ENCODE data around the gene CHD5.

The CHD5 gene

DNA sequence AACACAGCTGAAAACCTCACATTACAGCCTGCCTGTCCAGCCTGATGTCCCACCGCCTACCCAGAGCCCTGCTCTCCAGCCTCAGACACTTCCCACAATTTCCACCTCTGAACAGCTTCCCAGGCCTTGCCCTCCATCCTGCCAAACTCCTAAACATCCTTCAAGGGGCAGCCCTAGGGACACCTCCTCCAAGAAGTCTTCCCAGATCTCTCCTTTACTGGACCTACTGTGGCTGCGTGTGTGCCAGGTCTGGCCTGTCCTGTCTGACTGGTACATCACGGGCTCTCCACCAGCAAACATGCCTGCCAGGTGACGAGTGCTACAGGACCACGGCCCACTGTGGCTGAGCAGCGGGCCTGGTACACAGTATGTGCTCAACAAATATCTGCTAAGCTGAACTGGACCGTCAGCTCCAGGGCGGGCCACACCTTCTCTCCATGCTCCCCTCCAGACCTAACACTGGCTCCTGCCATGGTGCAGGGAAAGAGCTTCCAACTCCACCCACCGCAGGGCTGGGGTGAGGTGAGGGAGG lies 28.8 kb downstream of the CHD5 start:
- no peak for DNase-seq

DNA sequence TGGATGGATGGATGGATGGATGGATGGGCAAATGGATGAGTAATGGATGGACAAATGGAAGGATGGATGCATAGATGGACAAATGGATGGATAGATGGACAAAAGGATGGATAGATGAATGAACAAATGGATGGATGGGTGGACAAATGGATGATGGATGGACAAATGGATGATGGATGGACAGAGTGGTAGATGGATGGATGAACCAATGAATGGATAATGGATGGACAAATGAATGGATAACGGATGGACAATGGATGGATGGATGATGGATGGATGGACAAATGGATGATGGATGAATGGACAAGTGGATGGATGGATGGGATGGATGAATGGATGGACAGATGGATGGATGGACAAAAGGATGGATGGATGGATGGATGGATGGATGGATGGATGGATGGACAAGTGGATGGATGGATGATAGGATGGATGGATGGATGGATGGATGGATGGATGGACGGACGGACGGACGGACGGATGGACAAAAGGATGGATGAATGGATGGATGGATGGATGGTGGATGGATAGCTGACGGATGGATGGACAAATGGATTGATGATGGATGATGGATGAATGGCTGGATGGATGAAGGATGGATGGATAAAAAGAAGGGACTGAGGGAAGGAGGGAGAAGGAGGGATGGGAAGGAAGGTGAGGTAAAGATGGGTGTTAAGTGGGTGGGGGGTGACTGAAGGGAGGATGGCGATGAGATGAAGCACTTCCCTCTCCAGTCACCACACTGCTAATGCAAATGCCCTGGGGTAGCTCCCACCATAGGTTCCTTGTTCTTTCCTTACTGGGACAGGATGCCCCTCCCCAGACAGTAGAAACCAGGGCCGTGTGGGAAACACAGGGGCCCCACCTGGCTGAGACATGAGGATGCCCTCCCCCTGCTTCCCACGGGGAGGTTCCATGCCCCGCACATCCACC lies 29.8 kb downstream of the CHD5 start:
- DNase-seq = no peak

DNA sequence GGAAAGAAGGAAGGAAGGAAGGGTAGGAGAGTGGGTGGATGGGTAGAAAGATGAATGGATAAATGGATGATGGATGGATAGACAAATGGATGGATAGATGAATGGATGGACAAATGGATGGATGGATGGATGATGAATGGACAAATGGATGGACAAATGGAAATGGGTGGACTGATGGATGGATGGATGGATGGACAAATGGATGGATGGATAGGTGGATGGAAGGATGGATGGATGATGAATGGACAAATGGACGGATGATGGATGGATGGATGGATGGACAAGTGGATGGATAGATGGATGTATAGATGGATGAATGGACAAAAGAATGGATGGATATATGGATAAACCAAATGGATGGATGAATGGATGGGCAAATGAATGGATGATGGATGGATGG lies 30.5 kb downstream of the CHD5 start:
- DNase-seq = no peak

DNA sequence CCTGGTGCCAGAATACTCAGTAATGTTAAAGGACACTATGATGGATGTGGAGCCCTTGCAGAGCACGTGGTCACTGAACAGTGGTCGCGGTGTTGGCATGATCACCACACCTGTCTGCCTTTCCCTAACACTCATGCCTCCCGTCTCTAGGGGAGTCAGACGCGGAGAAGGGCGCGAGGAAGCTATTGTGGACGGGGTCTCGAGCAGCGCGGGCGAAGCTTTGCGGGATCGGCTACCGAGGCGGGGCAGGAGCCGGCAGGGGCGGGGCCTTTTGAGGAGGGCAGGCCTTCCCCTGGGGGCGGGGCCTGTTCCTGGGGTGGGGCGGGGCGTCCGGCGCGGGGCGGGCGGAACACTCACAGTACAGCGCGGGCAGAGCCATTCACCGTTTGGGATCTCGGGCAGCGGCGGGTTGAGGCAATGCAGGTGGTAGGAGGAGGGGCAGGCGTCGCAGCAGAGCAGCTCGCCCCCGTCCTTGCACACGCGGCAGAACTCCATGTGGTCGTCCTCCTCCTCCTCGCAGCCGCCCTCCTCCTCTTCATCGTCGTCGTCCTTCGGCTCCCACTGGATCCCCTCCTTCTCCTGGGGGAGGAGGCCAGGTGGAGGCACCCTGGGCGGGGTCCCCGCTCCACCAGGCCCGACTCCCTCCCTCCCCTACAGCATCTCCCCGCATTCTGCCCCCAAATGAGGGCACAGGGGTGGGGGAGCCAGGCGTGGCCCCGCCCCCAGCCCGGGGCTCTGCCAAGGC lies 31.5 kb downstream of the CHD5 start:
- no peak for DNase-seq

DNA sequence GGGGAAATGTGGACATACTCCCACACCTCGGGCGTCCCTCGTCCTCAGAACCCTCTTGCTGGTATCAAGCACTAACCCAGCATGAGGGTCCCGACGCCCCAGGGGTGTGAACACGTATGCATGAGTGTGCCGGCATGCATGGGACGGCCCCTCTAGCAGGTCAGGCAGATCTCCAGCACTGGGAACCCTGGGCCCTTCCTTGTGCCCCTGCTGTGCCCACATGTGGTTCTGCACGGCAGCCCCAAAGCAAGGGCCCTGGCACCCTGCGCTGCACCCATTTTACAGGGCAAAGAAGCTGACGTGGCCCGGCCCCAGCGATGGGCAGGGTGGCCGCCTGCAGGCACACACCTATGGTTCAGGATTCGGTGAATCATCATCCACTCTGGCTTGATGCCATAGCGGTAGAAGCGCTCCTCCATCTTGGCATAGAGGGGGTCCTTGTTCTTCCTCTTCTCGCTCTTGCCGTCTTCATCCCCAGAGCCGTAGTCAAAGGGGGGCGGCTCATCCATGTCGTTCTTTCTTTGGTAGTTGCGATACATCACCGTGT lies 34.2 kb downstream of the CHD5 start:
- no peak for DNase-seq

DNA sequence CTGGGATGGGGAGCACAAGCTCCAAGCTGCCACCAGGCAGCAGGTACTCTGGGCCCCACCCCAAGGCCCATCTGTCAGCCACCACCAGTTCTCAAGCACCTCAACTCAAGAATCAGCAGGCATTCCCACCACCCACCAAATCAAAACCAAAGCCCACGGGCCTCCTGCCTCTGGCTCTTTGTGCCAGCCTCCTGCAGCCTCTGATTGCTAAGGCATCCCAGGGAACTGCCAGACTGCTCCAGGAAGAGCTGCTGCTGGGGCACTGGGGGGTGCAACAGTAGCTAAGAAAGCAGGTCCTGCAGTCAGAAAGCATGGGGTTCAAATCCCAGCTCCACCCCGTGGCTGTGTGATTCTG lies 34.7 kb downstream of the CHD5 start:
- no peak for DNase-seq

DNA sequence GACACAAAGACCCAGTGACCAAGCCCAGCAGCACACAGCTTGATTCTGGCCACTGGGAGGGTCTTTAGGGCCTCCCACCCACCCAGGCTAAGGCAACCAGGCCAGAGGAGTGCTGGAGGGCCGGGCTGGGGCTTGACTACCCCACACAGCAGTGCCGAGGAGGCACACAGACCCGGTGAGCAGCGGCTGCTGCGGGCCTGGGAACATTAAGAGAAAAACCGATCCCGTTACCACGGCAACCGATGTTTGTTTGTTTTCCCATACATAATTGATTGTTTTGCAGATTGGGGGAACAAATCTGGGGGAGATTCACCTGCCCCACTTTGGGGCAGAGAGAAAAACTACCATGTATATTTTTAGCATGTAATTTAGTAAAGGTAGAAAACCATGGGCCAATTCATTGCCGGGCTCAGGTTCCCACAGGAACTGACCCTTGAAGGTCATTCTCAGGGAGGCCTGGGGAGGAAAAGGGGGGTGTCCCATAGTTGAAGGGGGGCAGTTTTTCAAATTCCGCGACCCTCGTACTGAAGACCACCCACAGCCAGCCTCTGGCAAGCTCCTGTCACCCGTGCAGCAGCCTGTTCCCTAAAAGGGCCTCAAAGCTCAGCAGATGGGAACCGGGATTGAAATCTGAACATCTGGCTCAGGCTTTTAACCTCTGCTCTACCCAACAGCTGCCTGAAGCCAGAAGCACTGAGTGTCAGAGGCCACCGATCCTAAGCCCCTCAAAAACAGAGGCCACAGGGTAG lies 35.3 kb downstream of the CHD5 start:
- no peak for DNase-seq

DNA sequence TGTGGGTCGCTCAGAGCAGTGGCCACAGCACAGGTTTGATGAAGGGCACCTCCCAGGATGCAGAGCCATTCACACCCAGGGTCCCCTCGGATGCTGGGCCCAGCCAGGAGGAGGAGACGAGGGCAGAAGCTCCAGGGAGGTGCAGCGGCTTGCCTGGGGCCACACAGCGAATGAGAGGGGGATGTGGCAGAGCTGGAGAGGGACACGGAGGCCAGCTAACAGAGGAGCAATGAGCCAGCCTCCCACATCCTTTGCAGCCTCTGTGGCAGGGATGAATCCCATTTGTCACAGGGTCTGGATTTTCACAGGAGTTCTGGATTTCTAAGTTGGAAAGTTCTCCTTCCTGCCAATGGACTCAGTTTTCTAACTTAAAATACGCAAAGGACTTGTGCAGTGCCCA lies 35.9 kb downstream of the CHD5 start:
- no peak for DNase-seq

DNA sequence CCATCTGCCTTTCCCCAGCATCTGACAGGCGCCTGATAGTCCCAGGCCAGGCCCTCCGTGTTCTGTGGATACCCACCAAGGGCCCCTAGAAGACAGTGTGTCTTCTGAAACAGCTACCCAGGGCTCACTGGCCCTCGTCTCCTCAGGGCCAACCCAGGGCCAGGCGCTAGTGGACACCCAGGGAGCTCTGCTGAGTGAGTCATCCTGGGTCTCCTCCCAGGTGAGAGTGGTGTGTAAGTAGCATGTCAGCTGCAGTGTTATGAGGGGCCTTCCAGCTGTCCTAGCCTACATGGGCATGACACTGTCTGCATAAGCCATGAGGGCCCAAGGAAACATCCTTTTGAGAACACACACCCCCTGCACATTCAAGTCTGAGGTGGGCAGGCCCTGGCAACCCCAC lies 36.7 kb downstream of the CHD5 start:
- no peak for DNase-seq

DNA sequence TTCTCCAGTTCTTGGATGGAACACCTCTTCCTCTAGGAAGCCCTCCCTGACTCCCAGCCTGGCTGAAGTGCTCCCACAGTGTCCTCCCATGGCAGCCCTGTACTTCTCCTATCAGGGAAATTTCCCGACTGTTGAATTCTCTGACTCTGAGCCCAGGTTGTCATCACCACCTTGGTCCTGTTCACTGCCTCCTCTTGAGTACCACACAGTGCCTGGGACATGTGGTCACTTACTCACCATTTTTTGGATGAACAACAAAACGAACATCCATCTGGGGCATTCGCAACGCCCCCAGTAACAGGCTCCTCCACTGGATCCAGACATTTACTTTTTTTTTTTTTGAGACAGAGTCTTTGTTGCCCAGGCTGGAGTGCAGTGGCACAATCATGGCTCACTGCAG lies 37.4 kb downstream of the CHD5 start:
- no peak for DNase-seq

DNA sequence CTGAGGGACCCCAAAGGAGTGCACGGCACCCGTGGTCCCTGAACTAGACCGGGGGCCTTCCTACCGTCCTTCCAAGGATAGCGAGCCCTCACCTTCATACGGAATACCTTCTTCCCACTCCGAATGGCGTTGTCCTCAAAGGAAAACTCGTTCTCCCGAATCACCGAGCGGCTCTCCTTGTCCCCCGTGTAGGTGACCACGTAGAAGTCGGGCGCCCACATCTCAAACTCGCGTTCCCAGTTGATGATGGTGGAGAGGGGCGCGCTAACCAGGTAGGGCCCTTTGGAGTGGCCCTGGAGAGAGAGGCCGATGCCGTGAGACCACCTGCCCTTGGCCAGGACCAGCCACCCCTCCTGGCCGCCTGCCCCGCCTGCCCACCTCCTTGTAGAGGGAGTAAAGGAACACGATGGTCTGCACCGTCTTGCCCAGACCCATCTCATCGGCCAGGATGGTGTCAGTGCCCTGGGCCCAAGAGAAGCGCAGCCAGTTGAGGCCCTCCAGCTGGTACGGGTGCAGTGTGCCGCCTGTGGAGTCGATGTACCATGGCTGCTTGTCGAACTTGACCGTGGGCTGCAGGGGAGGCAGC lies 38.0 kb downstream of the CHD5 start:
- no peak for DNase-seq

DNA sequence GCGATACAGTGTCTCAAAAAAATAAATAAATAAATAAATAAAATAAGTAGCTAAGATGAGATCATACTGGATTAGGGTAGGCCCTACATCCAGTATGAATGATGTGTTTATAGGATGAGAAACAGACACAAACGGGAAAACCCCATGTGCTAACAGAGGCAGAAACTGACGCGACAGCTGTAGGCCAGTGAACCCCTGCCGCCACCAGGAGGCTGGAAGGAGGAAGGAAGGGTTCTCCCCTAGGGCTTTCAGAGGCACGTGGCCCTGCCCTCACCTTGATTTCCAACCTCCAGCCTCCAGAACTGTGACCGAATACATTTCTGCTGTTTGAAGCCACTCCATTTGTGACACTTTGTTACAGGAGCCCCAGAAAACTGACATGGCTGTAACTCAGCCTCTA lies 38.5 kb downstream of the CHD5 start:
- DNase-seq = no peak

DNA sequence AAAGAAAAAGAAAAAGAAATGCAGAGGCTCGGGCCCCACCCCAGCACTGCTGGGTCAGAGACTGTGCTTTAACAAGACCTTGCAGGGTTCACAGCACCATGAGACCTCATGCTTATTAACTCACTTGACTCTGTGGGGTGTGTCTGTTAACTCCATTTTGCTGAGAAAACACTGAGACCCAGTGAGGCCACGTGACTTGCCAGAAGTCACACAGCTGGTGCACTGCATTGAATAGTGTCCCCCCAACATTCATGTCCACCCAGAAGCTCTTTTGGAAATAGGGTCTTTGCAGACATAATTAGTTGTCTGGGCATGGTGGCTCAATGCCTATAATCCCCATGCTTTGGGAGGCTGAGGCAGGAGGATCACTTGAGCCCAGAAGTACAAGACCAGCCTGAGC lies 39.7 kb downstream of the CHD5 start:
- no peak for DNase-seq

DNA sequence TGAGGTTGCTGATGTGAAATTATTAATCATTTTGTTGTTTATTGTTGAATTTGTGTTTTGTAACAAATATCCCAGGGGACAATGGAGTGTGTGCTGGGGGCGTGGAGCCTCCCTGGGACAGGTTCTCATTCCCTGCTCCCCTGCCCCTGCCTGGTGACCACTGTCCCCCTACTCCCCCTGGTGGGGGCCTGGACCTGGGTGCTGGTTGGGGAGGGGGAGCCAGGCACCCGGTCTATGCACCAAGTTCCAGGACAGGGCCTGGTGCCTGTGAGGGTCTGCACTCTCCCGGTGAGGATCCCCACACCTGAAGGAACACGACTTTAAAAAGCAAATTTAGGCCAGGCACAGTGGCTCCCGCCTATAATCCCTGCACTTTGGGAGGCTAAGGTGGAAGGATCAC lies 42.4 kb downstream of the CHD5 start:
- no peak for DNase-seq

DNA sequence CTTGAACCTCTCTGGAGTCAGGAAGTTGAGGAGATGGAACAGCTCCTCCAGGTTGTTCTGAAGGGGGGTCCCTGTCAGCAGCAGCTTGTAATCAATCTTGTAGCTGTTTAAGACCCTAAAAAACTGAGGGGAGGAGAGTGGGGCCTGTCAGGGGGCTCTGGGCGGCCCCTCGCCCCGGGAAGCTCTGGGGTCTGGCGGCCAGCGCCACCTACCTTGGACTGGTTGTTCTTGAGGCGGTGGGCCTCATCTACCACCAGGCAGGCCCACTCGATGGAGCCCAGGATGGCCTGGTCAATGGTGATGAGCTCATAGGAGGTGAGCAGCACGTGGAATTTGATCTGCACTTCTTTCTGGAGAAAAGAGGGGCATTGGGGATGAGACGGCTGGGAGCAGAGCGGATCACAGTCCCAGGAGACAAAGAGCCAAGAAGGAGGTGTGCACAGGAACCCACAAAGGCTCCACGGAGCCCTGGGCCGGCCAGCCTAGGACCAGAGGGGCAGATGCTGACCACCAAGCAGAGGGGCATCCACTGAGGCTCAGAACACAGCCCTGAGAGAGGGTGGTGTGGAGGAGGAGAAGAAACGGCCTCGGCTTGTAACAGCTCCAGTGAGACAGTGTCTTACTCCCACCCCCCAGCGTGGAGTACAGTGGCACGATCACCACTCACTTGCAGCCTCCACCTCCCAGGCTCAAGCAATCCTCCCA lies 43.5 kb downstream of the CHD5 start:
- no peak for DNase-seq

DNA sequence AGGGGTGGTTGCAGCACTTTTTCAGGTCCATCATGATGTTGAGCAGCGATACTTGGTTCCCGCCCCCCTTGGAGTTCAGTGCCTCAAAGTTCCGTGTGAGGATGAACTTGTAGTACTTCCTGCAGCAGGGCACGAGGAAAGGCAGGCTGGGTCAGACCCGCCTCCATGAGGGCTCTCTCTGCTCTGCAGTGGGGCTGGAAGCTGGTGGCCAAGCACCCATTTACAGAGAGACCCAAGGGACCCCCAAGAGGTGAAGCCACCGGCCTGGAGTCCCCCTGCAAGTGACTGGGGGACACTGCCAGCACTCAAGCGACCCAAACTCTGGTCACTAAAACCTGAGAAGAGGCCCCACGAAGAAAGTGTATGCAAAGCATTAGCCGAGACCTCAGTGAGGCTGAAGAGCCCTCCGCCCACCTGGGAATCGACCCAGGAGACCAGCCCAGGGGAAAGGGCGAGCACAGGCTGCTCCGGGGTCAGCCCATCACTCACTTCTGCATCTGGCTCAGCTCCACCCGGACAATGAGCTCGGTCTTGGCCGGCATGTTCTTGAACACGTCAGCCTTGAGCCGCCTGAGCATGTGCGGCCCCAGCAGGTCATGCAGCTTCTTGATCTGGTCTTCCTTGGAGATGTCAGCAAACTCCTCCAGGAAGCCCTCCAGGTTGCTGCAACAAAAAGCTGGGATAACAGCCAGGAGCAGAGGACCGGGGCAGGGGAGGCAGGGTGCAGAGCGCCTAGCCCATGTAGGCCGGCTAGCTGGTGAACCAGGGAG lies 45.2 kb downstream of the CHD5 start:
- DNase-seq = no peak

DNA sequence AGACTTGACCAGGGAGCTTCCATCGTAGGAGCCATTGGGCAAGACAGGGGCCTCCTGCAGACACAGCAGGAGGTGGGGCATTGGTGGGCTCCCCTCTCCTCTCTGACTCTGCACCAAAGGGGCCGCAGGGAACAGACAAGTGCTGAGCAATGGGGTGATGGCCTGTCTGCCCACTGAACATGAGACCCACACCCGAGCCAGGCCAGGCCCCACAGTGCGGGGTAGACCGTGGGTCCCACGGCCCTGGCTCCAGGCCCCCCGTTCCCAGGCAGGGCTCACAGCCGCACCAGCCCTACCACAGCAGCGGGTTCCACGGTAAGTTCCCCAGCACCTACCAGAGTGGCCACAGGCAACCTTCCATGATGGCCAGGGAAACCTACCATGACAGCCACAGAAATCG lies 45.9 kb downstream of the CHD5 start:
- no peak for DNase-seq

DNA sequence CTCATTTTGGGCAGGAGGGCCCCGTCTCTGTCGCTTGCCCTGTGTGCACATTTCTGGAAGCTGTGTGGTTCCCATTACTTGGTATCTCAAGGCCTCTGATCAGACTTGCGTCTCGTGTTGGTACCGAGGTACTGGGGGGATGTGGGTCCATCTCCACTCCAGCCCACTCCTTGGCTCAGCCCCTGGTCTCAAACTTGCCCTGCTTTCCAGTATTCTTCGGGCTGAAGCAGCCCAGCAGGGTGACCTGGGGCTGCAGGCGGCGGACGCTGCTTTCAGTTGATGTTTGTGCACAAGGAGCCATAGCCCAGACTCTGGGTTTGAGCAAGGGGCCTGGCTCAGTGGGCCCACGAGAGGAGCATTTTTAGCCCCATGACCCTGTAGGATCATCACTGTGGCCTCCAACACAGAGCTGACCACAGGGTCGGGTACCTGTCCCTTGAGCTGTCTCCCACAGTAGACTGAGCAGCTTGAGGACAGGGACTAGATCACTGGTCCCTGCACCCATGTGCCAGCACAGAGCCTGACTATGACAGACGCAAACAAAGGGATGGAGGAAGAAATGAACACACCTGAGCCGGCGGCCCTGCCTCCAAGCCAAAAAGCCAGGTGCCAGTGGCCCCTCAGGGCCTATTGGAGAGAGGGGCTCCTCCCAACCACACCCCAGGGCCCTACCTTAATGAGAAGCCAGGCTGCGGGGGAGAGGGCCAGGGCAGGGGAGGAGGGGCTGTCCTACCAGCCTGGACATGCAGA lies 46.8 kb downstream of the CHD5 start:
- DNase-seq = no peak

DNA sequence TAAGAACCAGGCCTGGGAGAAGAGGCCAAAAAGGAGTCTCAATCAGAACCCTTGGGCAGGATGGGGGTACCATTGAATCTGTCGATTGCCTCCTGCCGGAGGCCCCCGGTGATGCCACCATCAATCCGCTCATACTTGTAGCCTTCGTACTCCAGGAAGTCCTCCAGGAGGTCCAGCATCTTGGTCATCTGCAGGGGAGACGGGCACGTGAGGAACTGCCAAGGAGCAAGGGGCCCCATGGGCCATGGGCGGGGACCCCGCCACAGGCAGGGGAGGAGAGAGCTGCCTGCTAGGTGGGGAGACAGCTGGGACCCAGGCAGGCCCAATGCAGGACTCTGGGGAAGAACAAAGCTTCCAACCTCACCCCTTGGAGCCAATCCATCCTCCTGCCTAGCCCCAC lies 48.6 kb downstream of the CHD5 start:
- DNase-seq = no peak

DNA sequence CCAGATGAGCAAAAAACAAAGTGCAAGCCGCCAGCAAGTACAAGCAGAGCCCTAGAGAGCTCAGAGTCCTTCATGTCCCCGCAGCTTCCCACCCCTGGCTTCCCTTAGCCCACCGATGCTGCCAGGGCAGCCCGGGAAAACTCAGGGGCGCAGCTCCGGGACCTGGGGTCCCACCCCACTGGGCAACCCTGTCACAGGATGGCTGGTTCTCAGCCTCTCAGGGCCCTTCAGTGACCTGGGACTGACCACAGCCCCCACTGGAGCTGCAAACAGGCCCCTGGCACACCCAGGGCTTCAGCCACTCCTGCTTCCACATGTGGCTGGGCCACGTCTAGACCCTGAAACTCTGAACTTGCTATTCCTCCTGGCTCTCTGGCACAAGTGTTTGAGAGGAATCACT lies 49.5 kb downstream of the CHD5 start:
- no peak for DNase-seq

Data from hippocampal formation (tissue), 2 donors.